H1 (cell line): ENCODE data around the gene KLHL21. TPM values are rescaled to one million over a fixed set of nuclear protein-coding genes. Genes with fewer than 3 reads are reported as not detected.

ENCODE experiments used
- CTCF ChIA-PET: fragments of 300-600 bp; sonication (Branson Sonifier 250); formaldehyde crosslinking; loops from one replicate; lab custom pipeline; 2021; ENCODE audit not compliant: partially characterized antibody; lab: Charles Lee
- POLR2A ChIA-PET: fragments of 300-600 bp; sonication (Branson Sonifier 250); formaldehyde crosslinking; loops from one replicate; lab custom pipeline; 2021; ENCODE audit warnings: inconsistent platforms; ENCODE audit not compliant: partially characterized antibody; lab: Charles Lee
- DNase-seq, 2 experiments: peaks; one replicate each; pipeline versions ENCODE4 v3.0.0 to v3.0.0-alpha.2; 2010 to 2022; ENCODE audit warnings: low spot score in 2 of 2, low read depth in 1 of 2, mixed read lengths in 1 of 2
- FAIRE-seq: peaks from 2 replicates; lab custom pipeline; 2011; peaks lifted over from hg19 to GRCh38; lab: Jason Lieb, UNC
- H2AFZ ChIP-seq: 2 replicates; pipeline ENCODE4 v1.8.1; 2012; ENCODE audit warnings: low read length, inconsistent platforms
- H2AK5ac ChIP-seq: 2 replicates; pipeline ENCODE4 v1.6.1; 2013; ENCODE audit warnings: low read depth, low read length
- H2BK120ac ChIP-seq: replicated peaks from 2 replicates; pipeline ENCODE3; 2013; ENCODE audit warnings: low read depth, low read length, inconsistent platforms
- H2BK12ac ChIP-seq: 2 replicates; pipeline ENCODE4 v1.6.1; 2013; ENCODE audit warnings: low read depth, low read length
- H2BK15ac ChIP-seq: 2 replicates; pipeline ENCODE4 v1.6.1; 2013; ENCODE audit warnings: low read length
- H2BK20ac ChIP-seq: 2 replicates; pipeline ENCODE4 v1.6.1; 2013; ENCODE audit warnings: low read length
- H2BK5ac ChIP-seq: 2 replicates; pipeline ENCODE4 v1.6.1; 2013; ENCODE audit warnings: low read depth, low read length
- H3K14ac ChIP-seq: 2 replicates; pipeline ENCODE4 v1.6.1; 2013; ENCODE audit warnings: inconsistent platforms; ENCODE audit not compliant: insufficient read length
- H3K18ac ChIP-seq: 2 replicates; pipeline ENCODE4 v1.6.1; 2013; ENCODE audit warnings: low read length; ENCODE audit errors: extremely low read depth
- H3K23ac ChIP-seq: 2 replicates; pipeline ENCODE4 v1.6.1; 2013; ENCODE audit warnings: inconsistent platforms; ENCODE audit not compliant: insufficient read length
- H3K23me2 ChIP-seq: 2 replicates; pipeline ENCODE4 v1.6.1; 2013; ENCODE audit warnings: low read depth, low read length
- H3K27ac ChIP-seq: 2 replicates; pipeline ENCODE4 v1.6.1; 2011; ENCODE audit warnings: low read depth, low read length, inconsistent platforms
- H3K27me3 ChIP-seq, 4 experiments: replicated peaks in 1 of 4; 1 replicate in 1 of 4; 2 replicates in 3 of 4; pipeline versions ENCODE4 v1.6.1 to v1.8.1; 2011 to 2013; ENCODE audit warnings: low read length in 3 of 4, mild to moderate bottlenecking in 3 of 4, inconsistent platforms in 2 of 4, mixed read lengths in 2 of 4, moderate library complexity in 1 of 4; ENCODE audit not compliant: control insufficient read depth in 3 of 4, insufficient read depth in 3 of 4; ENCODE audit errors: extremely low read depth in 1 of 4
- H3K36me3 ChIP-seq, 4 experiments: 2 replicates each; pipeline versions ENCODE4 v1.6.1 to v1.8.1; 2011 to 2013; ENCODE audit warnings: mild to moderate bottlenecking in 4 of 4, low read length in 3 of 4, moderate library complexity in 2 of 4, control low read depth in 1 of 4, inconsistent platforms in 1 of 4; ENCODE audit not compliant: insufficient read depth in 4 of 4, control insufficient read depth in 2 of 4
- H3K4ac ChIP-seq: replicated peaks from 2 replicates; pipeline ENCODE3; 2013; ENCODE audit warnings: low read length, low read depth, mixed read lengths, inconsistent platforms; ENCODE audit not compliant: insufficient read length
- H3K4me1 ChIP-seq, 4 experiments: replicated peaks in 1 of 4; 1 replicate in 1 of 4; 2 replicates in 3 of 4; pipeline versions ENCODE4 v1.6.1 to v1.8.1; 2011 to 2013; ENCODE audit warnings: low read length in 3 of 4, inconsistent platforms in 2 of 4, mixed read lengths in 1 of 4; ENCODE audit not compliant: insufficient read depth in 4 of 4, control insufficient read depth in 3 of 4
- H3K4me2 ChIP-seq, 2 experiments: 2 replicates each; pipeline versions ENCODE4 v1.6.1 to v1.8.1; 2011 to 2013; ENCODE audit warnings: low read depth in 2 of 2, low read length in 2 of 2, control low read depth in 1 of 2, inconsistent platforms in 1 of 2, mild to moderate bottlenecking in 1 of 2; ENCODE audit not compliant: insufficient read depth in 1 of 2
- H3K4me3 ChIP-seq, 4 experiments: fragments of 200-600, 300-600 bp in 1 of 4; sonication (generic), shearing (Covaris generic), sonication (Bioruptor Twin) in 1 of 4; 2 replicates each; pipeline versions ENCODE4 v1.5.1 to v1.8.1; 2011 to 2016; ENCODE audit warnings: low read length in 4 of 4, low read depth in 3 of 4, control low read depth in 2 of 4, inconsistent platforms in 2 of 4, mild to moderate bottlenecking in 2 of 4, mixed read lengths in 1 of 4, moderate library complexity in 1 of 4; ENCODE audit not compliant: insufficient read depth in 2 of 4; ENCODE audit errors: extremely low read depth in 1 of 4
- H3K56ac ChIP-seq: replicated peaks from 2 replicates; pipeline ENCODE3; 2013; ENCODE audit warnings: low read depth, mild to moderate bottlenecking, mixed read lengths, low read length, inconsistent platforms; ENCODE audit not compliant: insufficient read length
- H3K79me1 ChIP-seq: 2 replicates; pipeline ENCODE4 v1.6.1; 2013; ENCODE audit warnings: low read depth, low read length, control low read depth
- H3K79me2 ChIP-seq, 2 experiments: 2 replicates each; pipeline versions ENCODE4 v1.6.1 to v1.8.1; 2012 to 2013; ENCODE audit warnings: low read length in 2 of 2, mild to moderate bottlenecking in 2 of 2, inconsistent platforms in 1 of 2; ENCODE audit not compliant: insufficient read depth in 2 of 2, control insufficient read depth in 1 of 2
- H3K9ac ChIP-seq, 4 experiments: replicated peaks in 1 of 4; 1 replicate in 1 of 4; 2 replicates in 3 of 4; pipeline versions ENCODE4 v1.6.1 to v1.8.1; 2011 to 2013; ENCODE audit warnings: low read depth in 3 of 4, low read length in 3 of 4, control low read depth in 2 of 4, mild to moderate bottlenecking in 2 of 4, moderate library complexity in 2 of 4, inconsistent platforms in 1 of 4; ENCODE audit errors: extremely low read depth in 1 of 4
- H3K9me3 ChIP-seq, 2 experiments: 2 replicates each; pipeline versions ENCODE4 v1.6.1 to v1.8.1; 2012 to 2013; ENCODE audit warnings: mild to moderate bottlenecking in 2 of 2, moderate library complexity in 2 of 2, control low read depth in 1 of 2, inconsistent platforms in 1 of 2, low read depth in 1 of 2, low read length in 1 of 2, mixed read lengths in 1 of 2; ENCODE audit not compliant: insufficient read depth in 2 of 2
- H4K20me1 ChIP-seq, 2 experiments: replicated peaks in 1 of 2; 2 replicates each; pipeline versions ENCODE3 to v1.8.1; 2011 to 2013; ENCODE audit warnings: inconsistent platforms in 2 of 2, low read length in 2 of 2, mild to moderate bottlenecking in 1 of 2; ENCODE audit not compliant: insufficient read depth in 2 of 2, control insufficient read depth in 1 of 2
- H4K5ac ChIP-seq: 2 replicates; pipeline ENCODE4 v1.6.1; 2013; ENCODE audit warnings: low read length, low read depth, mixed read lengths, inconsistent platforms; ENCODE audit not compliant: insufficient read length
- H4K8ac ChIP-seq: 2 replicates; pipeline ENCODE4 v1.8.0; 2013; ENCODE audit warnings: mild to moderate bottlenecking, moderate library complexity, low read length, inconsistent platforms; ENCODE audit not compliant: insufficient read depth; ENCODE audit errors: extremely low read depth
- H4K91ac ChIP-seq: replicated peaks from 2 replicates; pipeline ENCODE3; 2013; ENCODE audit warnings: low read length, mixed read lengths, inconsistent platforms; ENCODE audit not compliant: insufficient read length
- POLR2A ChIP-seq, 2 experiments: IDR thresholded peaks; 1 replicate in 1 of 2; 2 replicates in 1 of 2; pipeline ENCODE4 v1.6.1; 2011; ENCODE audit warnings: low read depth in 2 of 2, low read length in 2 of 2, mild to moderate bottlenecking in 2 of 2; ENCODE audit errors: control extremely low read depth in 1 of 2
- USF2 ChIP-seq: IDR thresholded peaks from 2 replicates; pipeline ENCODE4 v1.6.1; 2011; ENCODE audit warnings: low read length, improper control_type of control experiment
- WGBS, 2 experiments: shearing (Covaris generic) in 1 of 2; methylation state at CpG; one replicate each; pipeline versions ENCODE4 v1.1.6 to v1.1.7; 2013 to 2015; ENCODE audit warnings: low lambda C conversion rate in 2 of 2, mixed read lengths in 2 of 2, inconsistent platforms in 1 of 2, low coverage in 1 of 2, missing lambda C conversion rate in 1 of 2; ENCODE audit not compliant: insufficient replicate concordance in 2 of 2, insufficient coverage in 1 of 2, insufficient read length in 1 of 2; ENCODE audit errors: extremely low coverage in 1 of 2, missing lambda C conversion rate in 1 of 2; 5-methylcytosine and 5-hydroxymethylcytosine counted together
- polyA plus RNA-seq, 7 experiments: library from polyadenylated mRNA; depleted of rRNA in 3 of 7; stranded (reverse) in 5 of 7; unstranded in 2 of 7; fragments of >200 nt in 5 of 7; fragments of 200-250 nt in 2 of 7; gene quantifications; 1 replicate in 5 of 7; 2 replicates in 1 of 7; 4 replicates in 1 of 7; pipeline versions ENCODE4 v1.2.1 to v1.2.3, GENCODE V29; 2011 to 2013; ENCODE audit warnings: missing spikeins in 2 of 7, mixed read lengths in 2 of 7
- total RNA-seq: library from RNA; stranded (reverse); fragmentation: NEBNext Ultra II Directional; extraction: Animal tissue kit (Norgen Biotek cat#: 25700); gene quantifications from 2 replicates; pipeline ENCODE4 v1.2.1, GENCODE V29; 2021

The KLHL21 gene
- total and polyA plus RNA-seq, 2 of the 8 experiments (the other 6 are each of a cell fraction or from before 2014, with no cell fraction given), result 11.9 to 22.3 TPM

DNA sequence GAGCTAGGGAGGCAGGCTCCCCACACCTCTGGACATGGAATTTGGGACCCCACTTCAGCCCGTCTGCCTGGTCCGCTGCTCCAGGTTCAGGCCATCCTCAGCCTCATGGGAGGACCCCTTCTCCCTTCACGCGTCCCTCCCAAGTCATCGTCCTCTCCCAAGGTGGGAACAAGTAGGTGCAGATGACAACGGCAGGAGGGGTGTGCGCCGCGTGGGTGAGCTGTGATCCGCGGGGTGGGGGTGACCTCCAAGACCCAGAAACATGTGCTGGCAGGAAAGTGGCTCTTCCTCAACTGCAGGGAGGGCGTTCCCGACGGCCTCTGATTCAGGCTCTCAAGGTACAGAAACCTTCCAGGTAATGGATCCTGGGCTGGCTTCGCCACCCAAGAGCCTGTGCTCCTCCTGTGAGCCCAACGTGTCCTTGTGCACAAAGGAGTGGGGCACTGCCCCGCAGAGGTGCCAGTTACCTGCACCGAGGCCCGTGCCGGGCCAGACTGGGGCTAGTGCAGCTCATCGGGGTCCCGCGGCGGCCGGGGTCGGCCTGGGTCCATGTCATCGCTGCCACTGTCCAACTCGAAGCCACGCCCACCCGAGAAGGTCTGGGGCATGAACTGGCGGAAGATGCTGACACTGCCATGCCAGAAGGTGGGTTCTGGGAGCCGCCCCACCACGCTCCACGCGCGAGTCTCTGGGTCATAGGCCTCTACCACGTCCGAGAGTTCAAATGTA lies 9.6 kb downstream of the KLHL21 start:
- H3K4me2 ChIP-seq, result no peak overlapping the region
- H2BK20ac ChIP-seq, result no peak overlapping the region
- no peak overlapping the region for H4K8ac ChIP-seq
- no peaks in the 10 kb centered on the region for H3K27me3 ChIP-seq
- H3K56ac ChIP-seq, result no peak overlapping the region
- no peak for FAIRE-seq
- H4K5ac ChIP-seq, result no peak overlapping the region
- H2BK5ac ChIP-seq, result no peak overlapping the region
- no peak overlapping the region for H4K91ac ChIP-seq
- no peak overlapping the region for H3K27ac ChIP-seq
- ChIA-PET POLR2A (interaction anchor here (0.9 to 17.4 kb wide), 4 partner anchors 7 to 46 kb away, joined by 3 to 196 read pairs (median 6); partner anchors contain the start of gene KLHL21), CTCF (interaction anchor here (0.8 to 1.7 kb wide), 3 partner anchors 11 to 121 kb away, joined by 3 to 4 read pairs (median 4); no protein-coding TSS in a partner anchor)
- no peaks in the 10 kb centered on the region for H3K79me1 ChIP-seq
- H2BK15ac ChIP-seq, result no peak overlapping the region
- H3K14ac ChIP-seq, result no peak overlapping the region
- 95% methylated on average over 36 of the region's 38 CpGs; no CpG with 5 or more reads in 1 of the 2 experiments for WGBS, 2 experiments
- no peak overlapping the region for H3K9ac ChIP-seq
- no peak overlapping the region for H2AFZ ChIP-seq
- peaks cover 0 to 16% of the 10 kb centered on the region in 2 experiments; a peak in 1 of 4 replicates for H3K79me2 ChIP-seq
- no peak for DNase-seq
- no peaks in the 10 kb centered on the region for H3K23me2 ChIP-seq
- H3K4me3 ChIP-seq, result no peak overlapping the region
- no peak overlapping the region for H2BK12ac ChIP-seq
- no peak overlapping the region for H3K4ac ChIP-seq
- no peaks in the 10 kb centered on the region for H3K9me3 ChIP-seq
- no peak overlapping the region for H3K18ac ChIP-seq
- peaks cover 13 to 40% of the 10 kb centered on the region in 2 experiments for H4K20me1 ChIP-seq
- peaks cover 3 to 54% (median 32%) of the 10 kb centered on the region in 4 experiments for H3K36me3 ChIP-seq
- H2BK120ac ChIP-seq, result no peak overlapping the region
- no peaks in the 10 kb centered on the region for H3K4me1 ChIP-seq
- H3K23ac ChIP-seq, result no peak overlapping the region
- H2AK5ac ChIP-seq, result no peak overlapping the region
- TF ChIP-seq POLR2A (IDR thresholded peaks at IDR 0.05; ENCODE audit: control extremely low read depth in 1 of 2, low read depth in 2 of 2, low read length in 2 of 2), result 0 out of 3 replicates have a peak, but pooled peaks of 1 of the 2 experiments have one; percentile 37
- TF ChIP-seq USF2, result no peak
- TF ChIP-seq, all 59 proteins: peak for 1
